Liver (tissue), 9 donors: ENCODE data around the gene GRID1. TPM values are rescaled to one million over a fixed set of nuclear protein-coding genes. Genes with fewer than 3 reads are reported as not detected.

ENCODE experiments used
- DNase-seq: peaks from one replicate; pipeline ENCODE4 v3.0.0-alpha.2; 2017; ENCODE audit warnings: low spot score
- H3K27ac ChIP-seq, 2 donors: one replicate each; pipeline ENCODE4 v1.7.0; 2013; ENCODE audit warnings: inconsistent platforms in 2 of 2, low read length in 2 of 2, control low read depth in 1 of 2, low read depth in 1 of 2, mild to moderate bottlenecking in 1 of 2
- H3K27me3 ChIP-seq, 4 donors: one replicate each; pipeline versions ENCODE4 v1.6.1 to v1.7.0; 2013; ENCODE audit warnings: low read length in 3 of 4, inconsistent platforms in 1 of 4, mild to moderate bottlenecking in 1 of 4, moderate library complexity in 1 of 4; ENCODE audit not compliant: control insufficient read depth in 4 of 4, insufficient read depth in 4 of 4
- H3K36me3 ChIP-seq, 4 donors: one replicate each; pipeline versions ENCODE4 v1.6.1 to v1.7.0; 2013; ENCODE audit warnings: low read length in 3 of 4, mild to moderate bottlenecking in 3 of 4, low read depth in 1 of 4, moderate library complexity in 1 of 4; ENCODE audit not compliant: control insufficient read depth in 4 of 4, insufficient read depth in 3 of 4
- H3K4me1 ChIP-seq, 4 donors: one replicate each; pipeline versions ENCODE4 v1.6.1 to v1.7.0; 2013; ENCODE audit warnings: low read length in 3 of 4, mild to moderate bottlenecking in 3 of 4, moderate library complexity in 1 of 4; ENCODE audit not compliant: control insufficient read depth in 4 of 4, insufficient read depth in 4 of 4
- H3K4me3 ChIP-seq, 3 donors: one replicate each; pipeline versions ENCODE4 v1.6.1 to v1.7.0; 2013; ENCODE audit warnings: low read length in 3 of 3, control low read depth in 1 of 3, low read depth in 1 of 3, mild to moderate bottlenecking in 1 of 3
- H3K9ac ChIP-seq, 2 donors: one replicate each; pipeline ENCODE4 v1.7.0; 2013; ENCODE audit warnings: low read length in 2 of 2, mild to moderate bottlenecking in 2 of 2, moderate library complexity in 2 of 2, control low read depth in 1 of 2, low read depth in 1 of 2
- H3K9me3 ChIP-seq, 4 donors: one replicate each; pipeline versions ENCODE4 v1.6.1 to v1.7.0; 2013; ENCODE audit warnings: low read length in 3 of 4; ENCODE audit not compliant: control insufficient read depth in 4 of 4
- EGR1 ChIP-seq, 2 donors: IDR thresholded peaks; 2 replicates each; pipeline ENCODE4 v1.6.1; 2016 to 2018; ENCODE audit warnings: antibody characterized with exemption in 2 of 2, low read depth in 2 of 2
- FOXA1 ChIP-seq: IDR thresholded peaks from 2 replicates; pipeline ENCODE4 v1.6.1; 2016; ENCODE audit warnings: antibody characterized with exemption
- FOXA2 ChIP-seq: IDR thresholded peaks from 2 replicates; pipeline ENCODE4 v1.6.1; 2016; ENCODE audit warnings: antibody characterized with exemption
- GABPA ChIP-seq, 2 donors: IDR thresholded peaks in 1 of 2; conservative IDR thresholded peaks in 1 of 2; 2 replicates each; pipeline ENCODE4 v1.6.1; 2016; ENCODE audit warnings: antibody characterized with exemption in 2 of 2, mild to moderate bottlenecking in 1 of 2, moderate library complexity in 1 of 2
- HNF4G ChIP-seq: IDR thresholded peaks from 2 replicates; pipeline ENCODE4 v1.6.1; 2016; ENCODE audit warnings: antibody characterized with exemption
- JUND ChIP-seq, 2 donors: IDR thresholded peaks; 2 replicates each; pipeline ENCODE4 v1.6.1; 2016; ENCODE audit warnings: antibody characterized with exemption in 2 of 2
- NR2F2 ChIP-seq: IDR thresholded peaks from 2 replicates; pipeline ENCODE4 v1.6.1; 2016; ENCODE audit warnings: antibody characterized with exemption
- RAD21 ChIP-seq, 2 donors: IDR thresholded peaks; 2 replicates each; pipeline ENCODE4 v1.6.1; 2016; ENCODE audit warnings: antibody characterized with exemption in 2 of 2, mild to moderate bottlenecking in 2 of 2
- SP1 ChIP-seq: IDR thresholded peaks from 2 replicates; pipeline ENCODE4 v1.6.1; 2018; ENCODE audit warnings: antibody characterized with exemption, mild to moderate bottlenecking
- TAF1 ChIP-seq: conservative IDR thresholded peaks from 2 replicates; pipeline ENCODE4 v1.6.1; 2016; ENCODE audit warnings: antibody characterized with exemption, mild to moderate bottlenecking
- YY1 ChIP-seq: IDR thresholded peaks from 2 replicates; pipeline ENCODE4 v1.6.1; 2016; ENCODE audit warnings: antibody characterized with exemption, mild to moderate bottlenecking
- WGBS: extraction: QIAGEN DNeasy Blood & Tissue Kit; methylation state at CpG from one replicate; pipeline ENCODE4 v1.1.7; 2013; 5-methylcytosine and 5-hydroxymethylcytosine counted together
- polyA plus RNA-seq, 2 donors: library from polyadenylated mRNA; stranded (reverse) in 1 of 2; unstranded in 1 of 2; fragments of 200-250 nt in 1 of 2; fragments of >200 nt in 1 of 2; fragmentation: Nextera tagmentation in 1 of 2; extraction: Ambion mirVana in 1 of 2; gene quantifications; one replicate each; pipeline versions ENCODE4 v1.2.1 to v1.2.3, GENCODE V29; 2013 to 2015
- total RNA-seq, 2 donors: library from RNA; depleted of rRNA; stranded (reverse); fragments of >200 nt; gene quantifications; one replicate each; pipeline ENCODE4 v1.2.3, GENCODE V29; 2014
- TF ChIP-seq, protein P1 (sequence below): fragments of 150-350 bp; IDR thresholded peaks from 2 replicates; pipeline ENCODE4 v1.5.1; 2017; ENCODE audit warnings: improper control_type of control experiment, low read depth, low read length; ENCODE audit not compliant: missing input control
- TF ChIP-seq, protein P2 (sequence below): IDR thresholded peaks from 2 replicates; pipeline ENCODE4 v1.6.1; 2016; ENCODE audit warnings: antibody characterized with exemption
- TF ChIP-seq, protein P3 (sequence below): IDR thresholded peaks from 2 replicates; pipeline ENCODE4 v1.6.1; 2016; ENCODE audit warnings: antibody characterized with exemption
- TF ChIP-seq, protein P4 (sequence below): IDR thresholded peaks from 2 replicates; pipeline ENCODE4 v1.6.1; 2016; ENCODE audit warnings: antibody characterized with exemption, mild to moderate bottlenecking
- TF ChIP-seq, protein P5 (sequence below): IDR thresholded peaks from 2 replicates; pipeline ENCODE4 v1.6.1; 2016; ENCODE audit warnings: antibody characterized with exemption
- donor health status: healthy.
- donor health status: healthy.
- donor health status: healthy.
- donor health status: healthy.
- donor health status: healthy.

Gene GRID1
- total and polyA plus RNA-seq, 4 donors, result 0.09 to 0.17 (median 0.14) TPM; not detected in 1

DNA sequence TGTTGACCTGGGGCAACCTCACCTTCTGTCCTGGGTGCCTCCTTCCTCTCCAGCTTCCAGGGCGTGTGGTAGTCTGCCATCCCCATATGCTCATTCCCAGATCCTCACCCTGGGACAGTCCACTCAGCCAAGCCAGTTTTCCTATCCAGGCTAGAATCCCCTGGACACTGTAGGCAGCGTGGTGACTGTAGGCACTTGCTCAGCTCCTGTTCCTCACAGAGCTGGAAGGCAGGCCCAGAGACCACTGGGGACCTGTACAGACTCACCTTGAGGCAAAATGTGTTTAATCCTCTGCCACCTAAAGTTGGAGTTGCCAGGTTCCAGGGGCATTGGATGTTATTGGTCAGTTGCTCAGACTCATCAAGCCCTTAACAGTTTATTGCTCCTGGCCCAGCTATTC lies 2.4 kb upstream of the GRID1 start:
- no peak for DNase-seq
- no peak overlapping the region for H3K27ac ChIP-seq
- H3K4me1 ChIP-seq, result peaks cover 9 to 32% (median 17%) of the 10 kb centered on the region in 4 donors
- H3K27me3 ChIP-seq, result peaks cover 3 to 9% (median 4%) of the 10 kb centered on the region in 4 donors
- TF ChIP-seq HNF4G, result no peak
- TF ChIP-seq RAD21 (IDR thresholded peaks at IDR 0.05), result no peak
- TF ChIP-seq YY1, result no peak
- TF ChIP-seq SP1, result no peak
- TF ChIP-seq, protein P1, sequence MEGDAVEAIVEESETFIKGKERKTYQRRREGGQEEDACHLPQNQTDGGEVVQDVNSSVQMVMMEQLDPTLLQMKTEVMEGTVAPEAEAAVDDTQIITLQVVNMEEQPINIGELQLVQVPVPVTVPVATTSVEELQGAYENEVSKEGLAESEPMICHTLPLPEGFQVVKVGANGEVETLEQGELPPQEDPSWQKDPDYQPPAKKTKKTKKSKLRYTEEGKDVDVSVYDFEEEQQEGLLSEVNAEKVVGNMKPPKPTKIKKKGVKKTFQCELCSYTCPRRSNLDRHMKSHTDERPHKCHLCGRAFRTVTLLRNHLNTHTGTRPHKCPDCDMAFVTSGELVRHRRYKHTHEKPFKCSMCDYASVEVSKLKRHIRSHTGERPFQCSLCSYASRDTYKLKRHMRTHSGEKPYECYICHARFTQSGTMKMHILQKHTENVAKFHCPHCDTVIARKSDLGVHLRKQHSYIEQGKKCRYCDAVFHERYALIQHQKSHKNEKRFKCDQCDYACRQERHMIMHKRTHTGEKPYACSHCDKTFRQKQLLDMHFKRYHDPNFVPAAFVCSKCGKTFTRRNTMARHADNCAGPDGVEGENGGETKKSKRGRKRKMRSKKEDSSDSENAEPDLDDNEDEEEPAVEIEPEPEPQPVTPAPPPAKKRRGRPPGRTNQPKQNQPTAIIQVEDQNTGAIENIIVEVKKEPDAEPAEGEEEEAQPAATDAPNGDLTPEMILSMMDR, result no peak
- TF ChIP-seq EGR1 (IDR thresholded peaks at IDR 0.05; ENCODE audit: low read depth in 2 of 2), result no peak
- TF ChIP-seq, protein P2, sequence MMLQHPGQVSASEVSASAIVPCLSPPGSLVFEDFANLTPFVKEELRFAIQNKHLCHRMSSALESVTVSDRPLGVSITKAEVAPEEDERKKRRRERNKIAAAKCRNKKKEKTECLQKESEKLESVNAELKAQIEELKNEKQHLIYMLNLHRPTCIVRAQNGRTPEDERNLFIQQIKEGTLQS, result no peak
- no peak overlapping the region for H3K9ac ChIP-seq
- WGBS, result 88% methylated on average over 2 of the region's 2 CpGs
- H3K36me3 ChIP-seq, result no peaks in the 10 kb centered on the region
- no peak overlapping the region for H3K4me3 ChIP-seq
- H3K9me3 ChIP-seq, result no peaks in the 10 kb centered on the region

DNA sequence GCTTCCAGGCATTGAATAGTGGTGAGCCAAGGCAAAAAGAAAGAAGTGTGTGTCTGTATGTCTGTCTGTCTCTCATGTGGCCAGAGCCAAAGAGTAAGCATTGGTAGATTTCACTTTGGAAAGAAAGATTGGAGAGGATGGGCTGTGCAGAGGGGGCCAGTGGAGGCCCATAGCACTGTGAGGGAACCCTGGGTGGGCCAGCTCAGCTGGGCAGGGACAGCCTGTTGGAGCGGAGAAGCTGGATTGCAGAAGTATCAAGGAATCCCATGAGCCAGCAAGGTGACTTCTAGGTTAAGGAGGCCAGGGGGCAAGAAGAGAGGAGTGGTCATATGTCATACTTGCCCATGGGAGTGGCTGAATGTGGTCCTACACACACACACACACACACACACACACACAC lies 1.5 kb upstream of the GRID1 start:
- peaks cover 12 to 42% (median 25%) of the 10 kb centered on the region in 4 donors for H3K4me1 ChIP-seq
- 97% methylated on average over 1 of the region's 1 CpG for WGBS
- no peak overlapping the region for H3K27ac ChIP-seq
- H3K4me3 ChIP-seq, result no peak overlapping the region
- H3K9ac ChIP-seq, result no peak overlapping the region
- H3K27me3 ChIP-seq, result peaks cover 3 to 9% (median 4%) of the 10 kb centered on the region in 4 donors
- no peak for TF ChIP-seq JUND (IDR thresholded peaks at IDR 0.05)
- no peak for TF ChIP-seq FOXA2
- no peak for TF ChIP-seq TAF1
- TF ChIP-seq FOXA1, result no peak
- TF ChIP-seq, protein P3, sequence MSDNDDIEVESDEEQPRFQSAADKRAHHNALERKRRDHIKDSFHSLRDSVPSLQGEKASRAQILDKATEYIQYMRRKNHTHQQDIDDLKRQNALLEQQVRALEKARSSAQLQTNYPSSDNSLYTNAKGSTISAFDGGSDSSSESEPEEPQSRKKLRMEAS, result no peak
- TF ChIP-seq NR2F2, result no peak
- TF ChIP-seq, protein P2, result no peak
- no peak for TF ChIP-seq YY1
- no peak for TF ChIP-seq HNF4G
- no peak for TF ChIP-seq GABPA (IDR thresholded peaks at IDR 0.05 in 1 of 2, conservative IDR thresholded peaks at IDR 0.05 in 1 of 2)
- TF ChIP-seq EGR1 (IDR thresholded peaks at IDR 0.05; ENCODE audit: low read depth in 2 of 2), result no peak
- TF ChIP-seq, protein P1, result no peak
- TF ChIP-seq, protein P4, sequence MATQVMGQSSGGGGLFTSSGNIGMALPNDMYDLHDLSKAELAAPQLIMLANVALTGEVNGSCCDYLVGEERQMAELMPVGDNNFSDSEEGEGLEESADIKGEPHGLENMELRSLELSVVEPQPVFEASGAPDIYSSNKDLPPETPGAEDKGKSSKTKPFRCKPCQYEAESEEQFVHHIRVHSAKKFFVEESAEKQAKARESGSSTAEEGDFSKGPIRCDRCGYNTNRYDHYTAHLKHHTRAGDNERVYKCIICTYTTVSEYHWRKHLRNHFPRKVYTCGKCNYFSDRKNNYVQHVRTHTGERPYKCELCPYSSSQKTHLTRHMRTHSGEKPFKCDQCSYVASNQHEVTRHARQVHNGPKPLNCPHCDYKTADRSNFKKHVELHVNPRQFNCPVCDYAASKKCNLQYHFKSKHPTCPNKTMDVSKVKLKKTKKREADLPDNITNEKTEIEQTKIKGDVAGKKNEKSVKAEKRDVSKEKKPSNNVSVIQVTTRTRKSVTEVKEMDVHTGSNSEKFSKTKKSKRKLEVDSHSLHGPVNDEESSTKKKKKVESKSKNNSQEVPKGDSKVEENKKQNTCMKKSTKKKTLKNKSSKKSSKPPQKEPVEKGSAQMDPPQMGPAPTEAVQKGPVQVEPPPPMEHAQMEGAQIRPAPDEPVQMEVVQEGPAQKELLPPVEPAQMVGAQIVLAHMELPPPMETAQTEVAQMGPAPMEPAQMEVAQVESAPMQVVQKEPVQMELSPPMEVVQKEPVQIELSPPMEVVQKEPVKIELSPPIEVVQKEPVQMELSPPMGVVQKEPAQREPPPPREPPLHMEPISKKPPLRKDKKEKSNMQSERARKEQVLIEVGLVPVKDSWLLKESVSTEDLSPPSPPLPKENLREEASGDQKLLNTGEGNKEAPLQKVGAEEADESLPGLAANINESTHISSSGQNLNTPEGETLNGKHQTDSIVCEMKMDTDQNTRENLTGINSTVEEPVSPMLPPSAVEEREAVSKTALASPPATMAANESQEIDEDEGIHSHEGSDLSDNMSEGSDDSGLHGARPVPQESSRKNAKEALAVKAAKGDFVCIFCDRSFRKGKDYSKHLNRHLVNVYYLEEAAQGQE, result no peak
- TF ChIP-seq, protein P5, sequence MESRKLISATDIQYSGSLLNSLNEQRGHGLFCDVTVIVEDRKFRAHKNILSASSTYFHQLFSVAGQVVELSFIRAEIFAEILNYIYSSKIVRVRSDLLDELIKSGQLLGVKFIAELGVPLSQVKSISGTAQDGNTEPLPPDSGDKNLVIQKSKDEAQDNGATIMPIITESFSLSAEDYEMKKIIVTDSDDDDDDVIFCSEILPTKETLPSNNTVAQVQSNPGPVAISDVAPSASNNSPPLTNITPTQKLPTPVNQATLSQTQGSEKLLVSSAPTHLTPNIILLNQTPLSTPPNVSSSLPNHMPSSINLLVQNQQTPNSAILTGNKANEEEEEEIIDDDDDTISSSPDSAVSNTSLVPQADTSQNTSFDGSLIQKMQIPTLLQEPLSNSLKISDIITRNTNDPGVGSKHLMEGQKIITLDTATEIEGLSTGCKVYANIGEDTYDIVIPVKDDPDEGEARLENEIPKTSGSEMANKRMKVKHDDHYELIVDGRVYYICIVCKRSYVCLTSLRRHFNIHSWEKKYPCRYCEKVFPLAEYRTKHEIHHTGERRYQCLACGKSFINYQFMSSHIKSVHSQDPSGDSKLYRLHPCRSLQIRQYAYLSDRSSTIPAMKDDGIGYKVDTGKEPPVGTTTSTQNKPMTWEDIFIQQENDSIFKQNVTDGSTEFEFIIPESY, result no peak
- H3K36me3 ChIP-seq, result no peaks in the 10 kb centered on the region
- no peaks in the 10 kb centered on the region for H3K9me3 ChIP-seq
- DNase-seq, result no peak
